Panc1 (cell line): ENCODE data around the gene SCN3B. TPM values are rescaled to one million over a fixed set of nuclear protein-coding genes. Genes with fewer than 3 reads are reported as not detected.

ENCODE experiments used
- ATAC-seq: fragments of 200-7000 bp; cut with Tn5 transposase; 2 replicates; pipeline ENCODE4 v1.9.1; 2020; ENCODE audit warnings: mild to moderate bottlenecking, moderate library complexity
- BruUV-seq: library from RNA; stranded (reverse); fragments of 400-500 nt; replicated peaks from 2 replicates; lab custom pipeline; 2021; lab: Mats Ljungman, UMichigan
- CTCF ChIA-PET: fragments of 300-600 bp; sonication (Branson Sonifier 250); formaldehyde crosslinking; loops from one replicate; lab custom pipeline; 2022; ENCODE audit warnings: antibody characterized with exemption; lab: Charles Lee
- POLR2A ChIA-PET: fragments of 300-600 bp; sonication (Branson Sonifier 250); formaldehyde crosslinking; loops from one replicate; lab custom pipeline; 2022; ENCODE audit warnings: antibody characterized with exemption; lab: Charles Lee
- DNase-seq: peaks from one replicate; pipeline ENCODE4 v3.0.0-alpha.2; 2010; ENCODE audit warnings: low read depth, low spot score
- H3K27ac ChIP-seq: 2 replicates; pipeline ENCODE4 v1.5.1; 2011; ENCODE audit warnings: mild to moderate bottlenecking, low read length, inconsistent platforms
- H3K27me3 ChIP-seq: fragments of 200-500 bp; sonication (Bioruptor generic); 2 replicates; pipeline ENCODE4 v1.6.0; 2014; ENCODE audit warnings: low read length, inconsistent platforms; ENCODE audit not compliant: control insufficient read depth, insufficient read depth
- H3K36me3 ChIP-seq: fragments of 200-500 bp; sonication (Bioruptor generic); 2 replicates; pipeline ENCODE4 v1.5.1; 2014; ENCODE audit warnings: inconsistent platforms, mild to moderate bottlenecking, low read length, moderate library complexity; ENCODE audit not compliant: control insufficient read depth, insufficient read depth
- H3K4me1 ChIP-seq: 2 replicates; pipeline ENCODE4 v1.5.1; 2011; ENCODE audit warnings: inconsistent platforms, mild to moderate bottlenecking, low read length, moderate library complexity; ENCODE audit not compliant: control insufficient read depth, insufficient read depth
- H3K4me3 ChIP-seq, 2 experiments: 2 replicates each; pipeline ENCODE4 v1.5.1; 2011 to 2012; ENCODE audit warnings: low read depth in 2 of 2, low read length in 2 of 2, mild to moderate bottlenecking in 2 of 2, inconsistent platforms in 1 of 2, moderate library complexity in 1 of 2
- H3K9me3 ChIP-seq: fragments of 200-500 bp; sonication (Bioruptor generic); 2 replicates; pipeline ENCODE4 v1.5.1; 2014; ENCODE audit warnings: low read depth, mild to moderate bottlenecking, inconsistent platforms, low read length, moderate library complexity; ENCODE audit not compliant: control insufficient read depth, insufficient read depth
- POLR2AphosphoS5 ChIP-seq: IDR thresholded peaks from 2 replicates; pipeline ENCODE4 v1.6.1; 2012; ENCODE audit warnings: mild to moderate bottlenecking, low read depth, low read length, moderate library complexity
- SIN3A ChIP-seq: IDR thresholded peaks from 2 replicates; pipeline ENCODE4 v1.6.1; 2012; ENCODE audit warnings: low read depth, mild to moderate bottlenecking, low read length, moderate library complexity, borderline replicate concordance; ENCODE audit not compliant: insufficient read depth
- TCF7L2 ChIP-seq: IDR thresholded peaks from 2 replicates; pipeline ENCODE4 v1.6.1; 2011; ENCODE audit warnings: mild to moderate bottlenecking, low read depth, low read length, inconsistent platforms
- in situ Hi-C: cut with HindIII; loops from 2 replicates; pipeline ENCODE4 v1.10.0; 2016; ENCODE audit warnings: low sequenced_read_pairs, low pct_unique_long_range_greater_than_20kb
- intact Hi-C: fragments of 100-400 bp; cut with micrococcal nuclease; formaldehyde crosslinking; loops from one replicate; pipeline ENCODE4 v1.10.0; 2022; ENCODE audit not compliant: unreplicated experiment
- total RNA-seq: library from RNA; stranded (reverse); gene quantifications from one replicate; pipeline ENCODE4 v1.2.1, GENCODE V29; 2021; ENCODE audit not compliant: unreplicated experiment
- TF ChIP-seq, protein P1 (sequence below), 2 experiments: IDR thresholded peaks; 2 replicates each; pipeline ENCODE4 v1.6.1; 2011 to 2012; ENCODE audit warnings: low read depth in 2 of 2, control low read depth in 1 of 2, low read length in 1 of 2, mild to moderate bottlenecking in 1 of 2, moderate library complexity in 1 of 2; ENCODE audit not compliant: insufficient read depth in 1 of 2
- TF ChIP-seq, protein P2 (sequence below): fragments of 450-650 bp; IDR thresholded peaks from 2 replicates; pipeline ENCODE4 v1.5.1; 2017; ENCODE audit warnings: mild to moderate bottlenecking

Gene SCN3B
- total RNA-seq, 1 experiment from 2014 or later = 0.10 TPM

DNA sequence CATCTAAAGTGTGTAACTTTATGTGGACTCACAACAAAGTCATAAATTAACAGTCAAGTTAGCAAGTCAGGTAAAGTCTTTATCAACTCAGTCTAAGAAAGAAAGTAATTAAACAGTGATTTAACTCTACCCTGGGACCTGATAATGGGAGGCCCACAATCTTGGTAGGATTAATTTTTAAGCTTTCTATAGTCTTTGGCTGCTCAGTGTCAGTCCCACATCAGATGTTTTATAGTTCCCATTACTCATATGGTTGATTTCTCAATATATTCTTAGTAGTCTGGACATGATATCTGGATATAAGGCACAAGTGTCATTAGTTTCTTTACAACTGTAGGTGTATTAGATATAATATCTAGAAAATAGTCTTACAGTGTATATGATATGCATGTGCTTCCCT is 38.5 kb upstream of the SCN3B start:
- Histone ChIP-seq H3K4me3 (no peak overlapping the region), H3K27ac (no peak overlapping the region), H3K36me3 (no peaks in the 10 kb centered on the region), H3K4me1 (no peaks in the 10 kb centered on the region), H3K9me3 (no peaks in the 10 kb centered on the region), H3K27me3 (peaks cover 53% of the 10 kb centered on the region)
- DNase-seq (no peak), ATAC-seq (no peak)
- in situ Hi-C loops (no loop called here), intact Hi-C loops (no loop called here)
- CTCF ChIA-PET = interaction anchor here (0.8 kb wide), 1 partner anchor 14 kb away, joined by 4 read pairs; no protein-coding TSS in a partner anchor
- POLR2A ChIA-PET = no interaction called here
- no TSS peak for BruUV-seq
- TF ChIP-seq, protein P1, sequence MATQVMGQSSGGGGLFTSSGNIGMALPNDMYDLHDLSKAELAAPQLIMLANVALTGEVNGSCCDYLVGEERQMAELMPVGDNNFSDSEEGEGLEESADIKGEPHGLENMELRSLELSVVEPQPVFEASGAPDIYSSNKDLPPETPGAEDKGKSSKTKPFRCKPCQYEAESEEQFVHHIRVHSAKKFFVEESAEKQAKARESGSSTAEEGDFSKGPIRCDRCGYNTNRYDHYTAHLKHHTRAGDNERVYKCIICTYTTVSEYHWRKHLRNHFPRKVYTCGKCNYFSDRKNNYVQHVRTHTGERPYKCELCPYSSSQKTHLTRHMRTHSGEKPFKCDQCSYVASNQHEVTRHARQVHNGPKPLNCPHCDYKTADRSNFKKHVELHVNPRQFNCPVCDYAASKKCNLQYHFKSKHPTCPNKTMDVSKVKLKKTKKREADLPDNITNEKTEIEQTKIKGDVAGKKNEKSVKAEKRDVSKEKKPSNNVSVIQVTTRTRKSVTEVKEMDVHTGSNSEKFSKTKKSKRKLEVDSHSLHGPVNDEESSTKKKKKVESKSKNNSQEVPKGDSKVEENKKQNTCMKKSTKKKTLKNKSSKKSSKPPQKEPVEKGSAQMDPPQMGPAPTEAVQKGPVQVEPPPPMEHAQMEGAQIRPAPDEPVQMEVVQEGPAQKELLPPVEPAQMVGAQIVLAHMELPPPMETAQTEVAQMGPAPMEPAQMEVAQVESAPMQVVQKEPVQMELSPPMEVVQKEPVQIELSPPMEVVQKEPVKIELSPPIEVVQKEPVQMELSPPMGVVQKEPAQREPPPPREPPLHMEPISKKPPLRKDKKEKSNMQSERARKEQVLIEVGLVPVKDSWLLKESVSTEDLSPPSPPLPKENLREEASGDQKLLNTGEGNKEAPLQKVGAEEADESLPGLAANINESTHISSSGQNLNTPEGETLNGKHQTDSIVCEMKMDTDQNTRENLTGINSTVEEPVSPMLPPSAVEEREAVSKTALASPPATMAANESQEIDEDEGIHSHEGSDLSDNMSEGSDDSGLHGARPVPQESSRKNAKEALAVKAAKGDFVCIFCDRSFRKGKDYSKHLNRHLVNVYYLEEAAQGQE (IDR thresholded peaks at IDR 0.05; ENCODE audit: insufficient read depth in 1 of 2, low read depth in 2 of 2, low read length in 1 of 2) = no peak
- no peak for TF ChIP-seq POLR2AphosphoS5
- TF ChIP-seq SIN3A = no peak
- no peak for TF ChIP-seq TCF7L2
- TF ChIP-seq, protein P2, sequence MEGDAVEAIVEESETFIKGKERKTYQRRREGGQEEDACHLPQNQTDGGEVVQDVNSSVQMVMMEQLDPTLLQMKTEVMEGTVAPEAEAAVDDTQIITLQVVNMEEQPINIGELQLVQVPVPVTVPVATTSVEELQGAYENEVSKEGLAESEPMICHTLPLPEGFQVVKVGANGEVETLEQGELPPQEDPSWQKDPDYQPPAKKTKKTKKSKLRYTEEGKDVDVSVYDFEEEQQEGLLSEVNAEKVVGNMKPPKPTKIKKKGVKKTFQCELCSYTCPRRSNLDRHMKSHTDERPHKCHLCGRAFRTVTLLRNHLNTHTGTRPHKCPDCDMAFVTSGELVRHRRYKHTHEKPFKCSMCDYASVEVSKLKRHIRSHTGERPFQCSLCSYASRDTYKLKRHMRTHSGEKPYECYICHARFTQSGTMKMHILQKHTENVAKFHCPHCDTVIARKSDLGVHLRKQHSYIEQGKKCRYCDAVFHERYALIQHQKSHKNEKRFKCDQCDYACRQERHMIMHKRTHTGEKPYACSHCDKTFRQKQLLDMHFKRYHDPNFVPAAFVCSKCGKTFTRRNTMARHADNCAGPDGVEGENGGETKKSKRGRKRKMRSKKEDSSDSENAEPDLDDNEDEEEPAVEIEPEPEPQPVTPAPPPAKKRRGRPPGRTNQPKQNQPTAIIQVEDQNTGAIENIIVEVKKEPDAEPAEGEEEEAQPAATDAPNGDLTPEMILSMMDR = no peak

DNA sequence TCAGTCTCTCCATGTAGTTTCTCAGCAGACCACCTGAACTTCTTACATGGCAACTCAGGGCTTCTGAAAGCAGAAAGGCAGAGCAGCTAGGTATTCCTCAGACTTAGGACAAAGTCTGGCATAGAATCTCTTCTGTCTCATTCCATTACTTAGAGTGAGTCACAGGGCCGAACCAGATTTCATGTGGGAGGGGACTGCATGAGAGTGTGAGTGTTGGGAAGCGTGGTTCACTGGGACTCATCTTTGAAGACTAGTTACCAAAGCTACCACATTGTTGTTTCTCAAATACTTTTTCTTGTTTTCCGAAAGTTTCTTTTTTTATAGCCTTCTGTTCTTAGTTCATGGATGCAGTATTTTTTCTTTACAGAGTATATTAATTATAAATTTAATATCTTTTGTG is 36.1 kb upstream of the SCN3B start:
- peaks cover 64% of the 10 kb centered on the region for H3K27me3 ChIP-seq
- no peak overlapping the region for H3K27ac ChIP-seq
- no peak for ATAC-seq
- H3K36me3 ChIP-seq = no peaks in the 10 kb centered on the region
- no peak overlapping the region for H3K4me3 ChIP-seq
- intact Hi-C loops = no loop called here
- no TSS peak for BruUV-seq
- H3K9me3 ChIP-seq = no peaks in the 10 kb centered on the region
- in situ Hi-C loops = no loop called here
- H3K4me1 ChIP-seq = no peaks in the 10 kb centered on the region
- no peak for DNase-seq
- no peak for TF ChIP-seq TCF7L2
- TF ChIP-seq, protein P2 = no peak
- no peak for TF ChIP-seq POLR2AphosphoS5
- TF ChIP-seq, protein P1 (IDR thresholded peaks at IDR 0.05; ENCODE audit: insufficient read depth in 1 of 2, low read depth in 2 of 2, low read length in 1 of 2) = no peak
- no peak for TF ChIP-seq SIN3A
- ChIA-PET POLR2A (no interaction called here), CTCF (no interaction called here)
